NCI-H2107 treated with DMSO at 0.1 percent for 48 hours (cell line): ENCODE results near the gene RHOXF2.
"Not testable (repeated sequence)": the region's sequence is repeated elsewhere in the genome, so short reads cannot be mapped to it uniquely, and the experiment has no call there.

Source experiments
- DNase-seq: peaks from one replicate; lab custom pipeline; 2025; ENCODE audit not compliant: unreplicated experiment; lab: John Stamatoyannopoulos, UW

RHOXF2 gene

GRCh38 chrX:120196626-120197283, 38.3 kb downstream of the RHOXF2 start:
- DNase-seq, result not testable (repeated sequence)

GRCh38 chrX:120200851-120201250, 42.4 kb downstream of the RHOXF2 start:
- DNase-seq, result no peak

GRCh38 chrX:120205816-120206753, 47.7 kb downstream of the RHOXF2 start:
- no peak for DNase-seq

GRCh38 chrX:120207009-120207605, 48.7 kb downstream of the RHOXF2 start:
- no peak for DNase-seq

- DNase-seq, result peak; percentile 24
These were observed 55.2 kb downstream of the RHOXF2 start for GRCh38 chrX:120213438-120214265.
